GM18907 (cell line): ENCODE data around the gene CHRNA4.

Source experiments
- ATAC-seq: cut with Tn5 transposase; IDR thresholded peaks from one replicate; pipeline ENCODE4 v1.9.1; 2021; ENCODE audit warnings: mild to moderate bottlenecking, moderate library complexity; ENCODE audit not compliant: unreplicated experiment

The CHRNA4 gene

GRCh38 chr20:63364801-63365585 is 3.8 kb upstream of the CHRNA4 start:
- ATAC-seq: no peak

DNA sequence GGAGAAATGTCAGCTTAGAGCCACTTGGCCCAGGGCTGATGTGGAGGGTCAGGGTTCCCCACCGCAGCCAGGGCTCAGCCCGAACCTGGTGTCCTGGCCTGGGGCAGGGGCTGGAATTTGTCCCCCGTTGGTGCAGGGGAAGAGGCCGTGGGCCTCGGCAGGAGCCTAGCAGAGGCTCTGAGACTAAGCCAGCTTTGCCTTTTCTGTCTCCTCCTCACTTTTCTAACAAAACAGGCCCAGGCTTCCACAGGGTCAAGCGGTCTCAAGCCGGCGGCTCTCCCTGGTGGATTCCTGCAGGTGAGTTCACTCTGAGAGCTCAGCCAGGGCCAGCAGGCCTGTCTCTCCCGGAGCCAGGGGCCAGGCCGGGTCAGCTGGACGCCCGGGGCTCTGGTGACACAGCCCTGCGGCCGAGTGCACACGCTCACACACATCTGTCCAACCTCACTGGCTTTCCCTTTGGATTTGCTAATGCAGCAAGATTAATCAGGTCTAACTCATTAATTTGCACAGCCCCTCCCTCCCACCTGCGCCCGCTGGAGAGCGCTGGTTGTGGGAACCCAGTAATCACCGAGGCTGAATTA is 2.9 kb upstream of the CHRNA4 start:
- no peak for ATAC-seq

GRCh38 chr20:63363013-63363957 is 2.1 kb upstream of the CHRNA4 start:
- no peak for ATAC-seq

DNA sequence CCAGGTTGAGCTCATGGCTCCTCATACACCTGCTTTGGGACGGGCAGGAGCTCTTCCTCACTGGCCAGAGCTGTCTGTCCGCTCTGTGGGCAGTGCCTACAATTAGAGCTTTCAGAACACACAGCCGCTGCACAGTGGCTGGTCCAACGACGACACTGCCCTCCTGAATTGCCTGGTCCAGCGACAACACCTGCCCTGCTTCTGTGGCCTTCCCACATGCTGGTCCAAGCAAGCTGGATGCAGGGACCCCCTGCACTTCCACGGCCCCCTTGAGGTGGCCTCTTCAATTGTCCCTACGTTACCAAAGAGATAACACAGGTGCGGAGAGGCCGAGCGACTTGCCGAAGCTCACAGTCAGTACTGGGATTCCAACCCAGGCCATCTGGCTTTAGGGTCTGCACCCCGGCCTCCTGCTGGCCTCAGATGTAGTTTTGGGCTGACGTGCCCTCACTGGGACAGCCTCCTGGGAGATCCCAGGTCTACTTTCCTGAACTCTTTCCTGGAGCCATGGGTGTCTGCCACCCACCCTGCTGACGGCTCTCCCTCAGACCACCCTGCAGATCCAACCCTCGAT is 1.4 kb upstream of the CHRNA4 start:
- no peak for ATAC-seq

GRCh38 chr20:63361519-63362435 is 628 bp upstream of the CHRNA4 start:
- ATAC-seq: no peak

DNA sequence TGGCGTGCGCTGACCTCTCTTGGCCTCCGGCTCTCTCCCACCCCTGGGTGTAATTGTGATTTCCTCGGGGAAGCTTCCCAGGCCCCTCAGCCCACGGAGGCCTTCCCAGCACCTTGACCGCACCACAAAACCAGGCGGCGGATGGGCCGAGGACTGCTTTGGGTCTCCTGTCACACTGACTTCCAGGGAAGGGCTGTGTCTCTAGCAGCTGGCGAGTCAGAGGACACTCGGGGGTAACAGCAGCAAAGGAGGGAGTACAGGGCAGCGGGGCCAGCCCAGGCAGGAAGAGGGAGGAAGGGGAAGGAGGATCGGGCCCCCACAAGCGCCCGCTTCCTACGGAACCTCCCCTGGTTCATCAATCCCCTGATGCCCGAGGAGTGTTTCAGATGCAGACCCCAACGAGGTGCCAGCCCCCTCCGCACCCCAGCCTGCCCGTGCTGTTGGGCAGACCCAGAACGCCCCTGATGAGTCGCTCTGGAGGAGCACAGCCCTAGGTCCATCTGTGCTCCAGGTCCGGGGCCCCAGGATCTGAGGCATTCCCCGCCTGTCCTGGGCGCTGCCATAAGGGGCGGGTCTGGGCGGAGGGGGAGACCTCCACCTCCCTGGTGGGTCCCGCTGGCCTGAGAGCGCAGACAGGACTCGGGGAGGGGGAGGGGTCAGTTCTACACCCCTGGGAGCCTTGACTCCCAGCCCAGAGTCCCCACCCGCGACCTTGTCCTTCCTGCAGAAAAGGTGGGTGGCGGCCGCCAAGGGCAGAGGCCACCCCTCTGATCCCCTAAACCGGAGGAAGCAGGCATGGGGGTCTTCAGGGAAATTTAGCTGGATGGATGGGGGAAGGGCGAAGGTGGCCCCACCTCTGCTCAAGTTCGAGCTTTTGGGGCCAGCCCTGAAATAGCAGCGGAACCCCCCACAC is 956 bp downstream of the CHRNA4 start:
- no peak for ATAC-seq

GRCh38 chr20:63359164-63359934 is 1.8 kb downstream of the CHRNA4 start:
- no peak for ATAC-seq

- no peak for ATAC-seq
Measured at GRCh38 chr20:63357921-63358905, 2.9 kb downstream of the CHRNA4 start.

DNA sequence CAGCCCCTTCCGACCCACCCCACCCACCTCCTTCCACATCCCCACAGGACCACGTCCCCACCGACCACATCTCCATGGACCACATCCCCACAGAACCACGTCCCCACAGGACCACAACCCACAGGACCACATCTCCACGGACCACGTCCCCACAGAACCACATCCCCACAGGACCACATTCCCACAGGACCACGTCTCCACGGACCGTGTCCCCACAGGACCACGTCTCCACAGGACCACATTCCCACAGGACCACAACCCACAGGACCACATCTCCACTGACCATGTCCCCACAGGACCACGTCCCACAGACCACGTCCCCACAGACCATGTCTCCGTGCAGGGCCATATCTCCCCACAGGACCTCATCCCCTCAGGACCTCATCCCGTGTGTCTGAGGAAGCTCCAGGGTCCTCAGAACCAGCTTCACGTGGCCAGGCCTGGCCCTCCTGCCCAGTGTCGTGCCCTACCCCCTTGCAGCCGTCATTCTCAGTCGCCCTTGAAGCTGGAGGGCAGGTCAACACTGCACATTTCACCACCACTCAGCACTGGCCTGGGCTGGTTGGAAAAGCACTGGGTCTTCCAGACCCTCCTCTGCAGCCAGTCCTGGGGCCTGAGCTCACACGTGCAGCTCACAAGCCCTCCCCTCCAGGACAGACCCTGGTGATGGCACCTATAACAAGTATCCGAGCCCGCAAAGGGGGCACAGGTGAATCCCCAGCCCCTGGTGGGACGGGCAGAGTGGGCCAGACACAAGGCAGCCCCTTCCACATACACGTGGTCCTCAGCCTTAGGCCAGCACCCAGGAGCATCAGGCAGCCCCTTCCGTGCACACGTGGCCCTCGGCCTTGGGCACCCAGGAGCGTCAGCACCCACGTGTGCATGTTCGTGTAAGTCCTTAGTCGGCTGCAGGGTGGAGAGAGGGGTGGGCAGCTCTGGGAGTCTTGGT is 3.9 kb downstream of the CHRNA4 start:
- ATAC-seq: no peak

GRCh38 chr20:63356511-63356910 is 4.6 kb downstream of the CHRNA4 start:
- no peak for ATAC-seq

DNA sequence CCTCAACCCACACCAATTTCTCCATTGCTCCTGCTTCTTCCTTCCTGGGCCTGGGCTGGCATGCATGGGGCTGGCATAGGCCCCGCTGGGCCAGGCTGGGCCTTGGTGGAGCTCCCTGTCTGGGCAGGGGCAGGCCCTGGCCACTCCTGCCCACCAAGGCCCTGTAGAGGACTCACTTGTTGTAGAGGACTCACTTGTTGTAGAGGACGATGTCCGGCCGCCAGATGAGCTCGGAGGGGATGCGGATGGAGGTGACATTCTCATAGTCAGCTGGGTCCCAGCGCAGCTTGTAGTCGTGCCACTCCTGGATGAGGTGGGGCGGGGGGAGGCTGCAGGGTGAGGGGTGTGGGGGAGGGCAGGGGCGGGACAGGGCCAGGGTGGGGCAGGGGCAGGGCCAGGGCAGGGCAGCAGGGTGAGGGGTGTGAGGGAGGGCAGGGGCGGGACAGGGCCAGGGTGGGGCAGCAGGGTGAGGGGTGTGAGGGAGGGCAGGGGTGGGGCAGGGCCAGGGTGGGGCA is 5.3 kb downstream of the CHRNA4 start:
- no peak for ATAC-seq

- ATAC-seq: no peak
Measured at GRCh38 chr20:63354636-63355350, 6.4 kb downstream of the CHRNA4 start.

- no peak for ATAC-seq
Measured at GRCh38 chr20:63352811-63353221, 8.3 kb downstream of the CHRNA4 start.

- ATAC-seq: no peak
Measured at GRCh38 chr20:63351811-63352591, 9.1 kb downstream of the CHRNA4 start.
